HFFc6 (cell line): ENCODE data around the gene RUNX1. TPM values are rescaled to one million over a fixed set of nuclear protein-coding genes. Genes with fewer than 3 reads are reported as not detected.
A peak's percentile ranks its signal among the peaks of the same experiment; 100 is the strongest.

ENCODE experiments used
- DNase-seq: peaks from one replicate; pipeline ENCODE4 v3.0.0-alpha.2; 2018
- H3K27ac Mint-ChIP-seq: 2 replicates; pipeline ENCODE4 v1.8.0; 2020; ENCODE audit warnings: mild to moderate bottlenecking, mixed read lengths
- H3K27me3 Mint-ChIP-seq: 2 replicates; pipeline ENCODE4 v1.8.0; 2021; ENCODE audit warnings: mild to moderate bottlenecking, moderate library complexity, mixed read lengths; ENCODE audit not compliant: insufficient read depth
- H3K36me3 Mint-ChIP-seq: 2 replicates; pipeline ENCODE4 v1.8.0; 2021; ENCODE audit warnings: low read depth, mixed read lengths
- H3K4me1 Mint-ChIP-seq: 2 replicates; pipeline ENCODE4 v1.8.0; 2020; ENCODE audit warnings: low read depth, mixed read lengths
- H3K4me3 Mint-ChIP-seq: 2 replicates; pipeline ENCODE4 v1.8.0; 2020; ENCODE audit warnings: mild to moderate bottlenecking, moderate library complexity, mixed read lengths
- H3K9me3 Mint-ChIP-seq: 2 replicates; pipeline ENCODE4 v1.8.0; 2020; ENCODE audit warnings: mild to moderate bottlenecking, mixed read lengths
- total RNA-seq, 6 experiments: library from RNA; stranded (reverse); fragmentation: NEBNext Ultra II Directional; extraction: Animal tissue kit (Norgen Biotek cat#: 25700); gene quantifications; 2 replicates in 1 of 6; 3 replicates in 5 of 6; pipeline ENCODE4 v1.2.3, GENCODE V29; 2021
- TF ChIP-seq, protein P1 (sequence below): fragments of 200-600 bp; sonication (generic); IDR thresholded peaks from 2 replicates; pipeline ENCODE4 v1.5.0; 2021; ENCODE audit warnings: antibody characterized with exemption, mild to moderate bottlenecking

RUNX1 gene
- total RNA-seq, 6 experiments from 2014 or later: 57.4 to 78.9 (median 61.3) TPM

DNA sequence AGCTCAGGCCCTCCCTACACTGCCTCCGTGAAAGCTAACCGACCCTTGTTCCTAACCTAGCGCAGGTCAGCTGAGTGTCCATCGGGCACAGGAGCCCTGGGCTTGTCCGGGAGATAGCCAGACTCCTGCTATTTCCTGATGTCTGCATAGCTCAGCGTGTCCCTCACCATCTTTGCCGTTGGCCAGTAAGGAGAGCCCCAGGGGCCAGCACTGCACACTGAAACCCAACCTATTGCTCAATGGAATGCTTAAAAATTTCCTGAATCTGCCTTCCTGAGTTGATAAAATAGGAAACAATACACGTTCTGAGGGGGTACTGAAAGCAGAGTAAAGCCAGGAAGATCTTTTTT, 2.2 kb downstream of the RUNX1 start:
- peaks cover 85% of the 10 kb centered on the region for H3K4me1 Mint-ChIP-seq
- peaks cover 37% of the 10 kb centered on the region for H3K36me3 Mint-ChIP-seq
- H3K9me3 Mint-ChIP-seq: no peaks in the 10 kb centered on the region
- no peaks in the 10 kb centered on the region for H3K27me3 Mint-ChIP-seq
- peak overlapping the region; percentile 89 for H3K4me3 Mint-ChIP-seq
- TF ChIP-seq, protein P1, sequence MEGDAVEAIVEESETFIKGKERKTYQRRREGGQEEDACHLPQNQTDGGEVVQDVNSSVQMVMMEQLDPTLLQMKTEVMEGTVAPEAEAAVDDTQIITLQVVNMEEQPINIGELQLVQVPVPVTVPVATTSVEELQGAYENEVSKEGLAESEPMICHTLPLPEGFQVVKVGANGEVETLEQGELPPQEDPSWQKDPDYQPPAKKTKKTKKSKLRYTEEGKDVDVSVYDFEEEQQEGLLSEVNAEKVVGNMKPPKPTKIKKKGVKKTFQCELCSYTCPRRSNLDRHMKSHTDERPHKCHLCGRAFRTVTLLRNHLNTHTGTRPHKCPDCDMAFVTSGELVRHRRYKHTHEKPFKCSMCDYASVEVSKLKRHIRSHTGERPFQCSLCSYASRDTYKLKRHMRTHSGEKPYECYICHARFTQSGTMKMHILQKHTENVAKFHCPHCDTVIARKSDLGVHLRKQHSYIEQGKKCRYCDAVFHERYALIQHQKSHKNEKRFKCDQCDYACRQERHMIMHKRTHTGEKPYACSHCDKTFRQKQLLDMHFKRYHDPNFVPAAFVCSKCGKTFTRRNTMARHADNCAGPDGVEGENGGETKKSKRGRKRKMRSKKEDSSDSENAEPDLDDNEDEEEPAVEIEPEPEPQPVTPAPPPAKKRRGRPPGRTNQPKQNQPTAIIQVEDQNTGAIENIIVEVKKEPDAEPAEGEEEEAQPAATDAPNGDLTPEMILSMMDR: no peak
- H3K27ac Mint-ChIP-seq: peak overlapping the region; percentile 91
- DNase-seq: no peak

- Mint-ChIP-seq H3K36me3 (peaks cover 41% of the 10 kb centered on the region), H3K9me3 (no peaks in the 10 kb centered on the region)
- no peak for DNase-seq
Observed at GRCh38 chr21:35046263-35046624, 2.9 kb downstream of the RUNX1 start.

GRCh38 chr21:35045542-35046262, 3.4 kb downstream of the RUNX1 start:
- Mint-ChIP-seq H3K27ac (peak overlapping the region; percentile 91), H3K27me3 (no peaks in the 10 kb centered on the region), H3K9me3 (no peaks in the 10 kb centered on the region), H3K36me3 (peaks cover 45% of the 10 kb centered on the region), H3K4me1 (peaks cover 85% of the 10 kb centered on the region), H3K4me3 (peak overlapping the region; percentile 89)
- no peak for DNase-seq
- TF ChIP-seq, protein P1: no peak

More at GRCh38 chr21:35046263-35046624, 2.9 kb downstream of the RUNX1 start:
- peaks cover 85% of the 10 kb centered on the region for H3K4me1 Mint-ChIP-seq
- no peaks in the 10 kb centered on the region for H3K27me3 Mint-ChIP-seq
- peak overlapping the region; percentile 91 for H3K27ac Mint-ChIP-seq
- TF ChIP-seq, protein P1: no peak
- H3K4me3 Mint-ChIP-seq: peak overlapping the region; percentile 89

- TF ChIP-seq, protein P1: no peak
- Mint-ChIP-seq H3K4me3 (no peak overlapping the region), H3K9me3 (no peaks in the 10 kb centered on the region), H3K36me3 (peaks cover 50% of the 10 kb centered on the region), H3K4me1 (peaks cover 85% of the 10 kb centered on the region), H3K27ac (no peak overlapping the region), H3K27me3 (no peaks in the 10 kb centered on the region)
- DNase-seq: no peak
Observed at GRCh38 chr21:35044770-35045541, 4.1 kb downstream of the RUNX1 start.

DNA sequence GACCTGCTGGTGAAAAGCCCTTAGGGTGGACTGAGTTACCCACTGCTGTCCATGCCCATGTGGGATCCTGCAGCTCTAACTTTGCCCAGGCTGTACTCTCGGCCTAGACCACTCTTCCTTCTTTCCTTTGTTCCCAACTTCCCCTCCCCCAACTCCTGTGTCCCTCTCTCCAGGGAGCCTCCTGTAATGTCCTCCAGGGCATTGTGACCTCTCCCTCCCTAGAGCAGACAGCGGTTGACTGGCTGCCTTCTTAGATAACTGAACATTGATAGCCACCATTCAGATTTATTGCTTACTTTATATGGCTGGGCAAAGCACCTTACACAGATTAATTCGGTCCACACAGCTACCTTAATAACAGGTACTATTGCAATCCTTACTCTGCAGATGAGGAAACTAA, 5.0 kb downstream of the RUNX1 start:
- no peak for DNase-seq
- H3K27me3 Mint-ChIP-seq: no peaks in the 10 kb centered on the region
- peaks cover 54% of the 10 kb centered on the region for H3K36me3 Mint-ChIP-seq
- H3K4me3 Mint-ChIP-seq: no peak overlapping the region
- peaks cover 80% of the 10 kb centered on the region for H3K4me1 Mint-ChIP-seq
- no peaks in the 10 kb centered on the region for H3K9me3 Mint-ChIP-seq
- H3K27ac Mint-ChIP-seq: no peak overlapping the region
- TF ChIP-seq, protein P1: no peak
